Measurements from ENCODE around the gene CHMP4A. TPM values are rescaled to one million over a fixed set of nuclear protein-coding genes. Genes with fewer than 3 reads are reported as not detected.

CHMP4A gene
- total and polyA plus RNA-seq, 9 of the 15 experiments (the other 6 are each of a cell fraction or from before 2014, with no cell fraction given), result 28.8 to 104 (median 52.7) TPM

DNA sequence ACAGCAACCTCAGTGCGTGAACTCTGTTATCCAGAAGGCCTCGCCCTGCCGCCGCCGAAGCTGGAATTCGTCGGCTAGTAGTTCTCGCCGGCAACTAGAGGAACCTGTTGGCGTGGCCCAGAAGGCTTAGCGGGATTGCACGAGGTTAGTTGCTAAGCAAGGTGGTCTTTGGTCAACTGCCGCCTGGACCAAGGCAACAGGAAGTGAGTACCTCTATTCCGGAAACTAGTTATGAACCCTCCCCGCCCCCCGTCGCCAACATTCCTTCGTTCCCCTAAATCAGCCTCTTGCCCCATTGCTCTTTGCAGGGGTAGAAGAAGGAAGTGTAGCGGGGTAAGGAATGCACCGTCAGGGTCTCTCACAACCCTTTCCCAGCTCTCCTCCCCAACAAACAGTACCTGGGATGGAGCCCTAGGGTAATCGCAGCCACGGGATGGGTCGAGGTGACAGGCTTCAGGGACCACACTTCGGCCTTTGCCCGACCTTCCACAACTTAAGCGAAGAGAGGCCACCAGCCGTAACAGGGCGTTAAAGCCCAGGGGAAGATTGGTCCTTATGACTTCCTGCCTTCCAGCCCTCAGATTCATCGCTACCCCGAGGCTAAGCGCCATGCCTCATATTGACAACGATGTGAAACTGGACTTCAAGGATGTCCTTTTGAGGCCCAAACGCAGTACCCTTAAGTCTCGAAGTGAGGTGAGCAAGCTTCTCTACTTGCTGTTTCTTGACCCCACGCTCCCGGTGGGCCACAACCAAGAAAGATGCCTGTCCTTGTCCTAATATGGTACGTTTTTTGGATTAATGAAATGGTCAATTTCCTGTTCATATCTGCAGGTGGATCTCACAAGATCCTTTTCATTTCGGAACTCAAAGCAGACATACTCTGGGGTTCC lies 19.6 kb upstream of the CHMP4A start, which contains the start of gene GMPR2 (continued):
- TF ChIP-seq TAF9B (IDR thresholded peaks at IDR 0.05; ENCODE audit: partially characterized antibody) (peak; percentile 38), TRIM24 (IDR thresholded peaks at IDR 0.05) (peak in 1 of 2 experiments; percentile 63; a peak in 2 of 4 replicates), NEUROD1 (IDR thresholded peaks at IDR 0.05; ENCODE audit: borderline replicate concordance, low read depth, low read length, partially characterized antibody) (no peak), ZNF143 (CRISPR knock-in tag; IDR thresholded peaks at IDR 0.05) (no peak; the same call in 1 of the 2 replicates), TCFL5 (CRISPR knock-in tag; conservative IDR thresholded peaks at IDR 0.05) (no peak), L3MBTL2 (IDR thresholded peaks at IDR 0.05) (peak; percentile 46), FOSL1 (tag; conservative IDR thresholded peaks at IDR 0.05) (no peak), ELF1 (tag; IDR thresholded peaks at IDR 0.05) (peak; percentile 61; the same call in 1 of the 2 replicates), SPI1 (IDR thresholded peaks at IDR 0.05; ENCODE audit: borderline replicate concordance, low read depth, low read length) (peak; percentile 42; the same call in 1 of the 2 replicates), CHCHD3 (CRISPR knock-in tag; IDR thresholded peaks at IDR 0.05) (no peak), DIDO1 (tag; IDR thresholded peaks at IDR 0.05; ENCODE audit: low read depth) (0 out of 2 replicates have a peak, but pooled peaks have one; percentile 16), ESRRA (IDR thresholded peaks at IDR 0.05; ENCODE audit: borderline replicate concordance, low read depth) (0 out of 2 replicates have a peak, but pooled peaks have one; percentile 9), TAF7 (tag; IDR thresholded peaks at IDR 0.05) (peak; percentile 18; the same call in 1 of the 2 replicates)
- TF ChIP-seq, protein P1, sequence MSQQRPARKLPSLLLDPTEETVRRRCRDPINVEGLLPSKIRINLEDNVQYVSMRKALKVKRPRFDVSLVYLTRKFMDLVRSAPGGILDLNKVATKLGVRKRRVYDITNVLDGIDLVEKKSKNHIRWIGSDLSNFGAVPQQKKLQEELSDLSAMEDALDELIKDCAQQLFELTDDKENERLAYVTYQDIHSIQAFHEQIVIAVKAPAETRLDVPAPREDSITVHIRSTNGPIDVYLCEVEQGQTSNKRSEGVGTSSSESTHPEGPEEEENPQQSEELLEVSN (IDR thresholded peaks at IDR 0.05; ENCODE audit: borderline replicate concordance in 1 of 2, extremely low read depth in 1 of 2, insufficient read depth in 1 of 2, insufficient read length in 1 of 2, low read depth in 1 of 2, low read length in 1 of 2, poor library complexity in 1 of 2, severe bottlenecking in 1 of 2), result peak in 1 of 2 experiments; percentile 1
- TF ChIP-seq, protein P2, sequence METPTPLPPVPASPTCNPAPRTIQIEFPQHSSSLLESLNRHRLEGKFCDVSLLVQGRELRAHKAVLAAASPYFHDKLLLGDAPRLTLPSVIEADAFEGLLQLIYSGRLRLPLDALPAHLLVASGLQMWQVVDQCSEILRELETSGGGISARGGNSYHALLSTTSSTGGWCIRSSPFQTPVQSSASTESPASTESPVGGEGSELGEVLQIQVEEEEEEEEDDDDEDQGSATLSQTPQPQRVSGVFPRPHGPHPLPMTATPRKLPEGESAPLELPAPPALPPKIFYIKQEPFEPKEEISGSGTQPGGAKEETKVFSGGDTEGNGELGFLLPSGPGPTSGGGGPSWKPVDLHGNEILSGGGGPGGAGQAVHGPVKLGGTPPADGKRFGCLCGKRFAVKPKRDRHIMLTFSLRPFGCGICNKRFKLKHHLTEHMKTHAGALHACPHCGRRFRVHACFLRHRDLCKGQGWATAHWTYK (CRISPR knock-in tag; IDR thresholded peaks at IDR 0.05), result no peak
- TF ChIP-seq, protein P3, sequence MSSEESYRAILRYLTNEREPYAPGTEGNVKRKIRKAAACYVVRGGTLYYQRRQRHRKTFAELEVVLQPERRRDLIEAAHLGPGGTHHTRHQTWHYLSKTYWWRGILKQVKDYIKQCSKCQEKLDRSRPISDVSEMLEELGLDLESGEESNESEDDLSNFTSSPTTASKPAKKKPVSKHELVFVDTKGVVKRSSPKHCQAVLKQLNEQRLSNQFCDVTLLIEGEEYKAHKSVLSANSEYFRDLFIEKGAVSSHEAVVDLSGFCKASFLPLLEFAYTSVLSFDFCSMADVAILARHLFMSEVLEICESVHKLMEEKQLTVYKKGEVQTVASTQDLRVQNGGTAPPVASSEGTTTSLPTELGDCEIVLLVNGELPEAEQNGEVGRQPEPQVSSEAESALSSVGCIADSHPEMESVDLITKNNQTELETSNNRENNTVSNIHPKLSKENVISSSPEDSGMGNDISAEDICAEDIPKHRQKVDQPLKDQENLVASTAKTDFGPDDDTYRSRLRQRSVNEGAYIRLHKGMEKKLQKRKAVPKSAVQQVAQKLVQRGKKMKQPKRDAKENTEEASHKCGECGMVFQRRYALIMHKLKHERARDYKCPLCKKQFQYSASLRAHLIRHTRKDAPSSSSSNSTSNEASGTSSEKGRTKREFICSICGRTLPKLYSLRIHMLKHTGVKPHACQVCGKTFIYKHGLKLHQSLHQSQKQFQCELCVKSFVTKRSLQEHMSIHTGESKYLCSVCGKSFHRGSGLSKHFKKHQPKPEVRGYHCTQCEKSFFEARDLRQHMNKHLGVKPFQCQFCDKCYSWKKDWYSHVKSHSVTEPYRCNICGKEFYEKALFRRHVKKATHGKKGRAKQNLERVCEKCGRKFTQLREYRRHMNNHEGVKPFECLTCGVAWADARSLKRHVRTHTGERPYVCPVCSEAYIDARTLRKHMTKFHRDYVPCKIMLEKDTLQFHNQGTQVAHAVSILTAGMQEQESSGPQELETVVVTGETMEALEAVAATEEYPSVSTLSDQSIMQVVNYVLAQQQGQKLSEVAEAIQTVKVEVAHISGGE (CRISPR knock-in tag; IDR thresholded peaks at IDR 0.05), result peak in 2 of 3 experiments; percentile 40 to 89; a peak in 3 of 6 replicates

All from K562 (cell line).